Epithelial cell of prostate (primary cell): ENCODE data around the gene VCX2.
A peak's percentile ranks its signal among the peaks of the same experiment; 100 is the strongest.
"Not testable (repeated sequence)": the region's sequence is repeated elsewhere in the genome, so short reads cannot be mapped to it uniquely, and the experiment has no call there.

Source experiments
- DNase-seq: peaks from one replicate; pipeline ENCODE4 v3.0.0-alpha.2; 2011; ENCODE audit warnings: low read depth, low spot score
- H3K27ac ChIP-seq: fragments of 450-650 bp; 2 replicates; pipeline ENCODE4 v1.5.1; 2017; ENCODE audit warnings: mild to moderate bottlenecking

The VCX2 gene

GRCh38 chrX:8171169-8171568, at the start of gene VCX2:
Gene VCX2 (minus strand): TSS chrX:8171267. CDS start chrX:8170643, 624 bp downstream.
- not testable (repeated sequence) for H3K27ac ChIP-seq, DNase-seq

GRCh38 chrX:8204943-8205342, 33.9 kb upstream of the VCX2 start:
- peak overlapping the region; percentile 64 for H3K27ac ChIP-seq
- no peak for DNase-seq

GRCh38 chrX:8204169-8204935, 33.3 kb upstream of the VCX2 start:
- H3K27ac ChIP-seq: peak overlapping the region; percentile 64
- DNase-seq: no peak

GRCh38 chrX:8201896-8202331, 30.8 kb upstream of the VCX2 start:
- no peak for DNase-seq
- no peak overlapping the region for H3K27ac ChIP-seq

GRCh38 chrX:8196776-8197175, 25.7 kb upstream of the VCX2 start:
- H3K27ac ChIP-seq: no peak overlapping the region
- no peak for DNase-seq

GRCh38 chrX:8194216-8194615, 23.1 kb upstream of the VCX2 start:
- H3K27ac ChIP-seq: no peak overlapping the region
- no peak for DNase-seq

- peak overlapping the region; percentile 49 for H3K27ac ChIP-seq
- DNase-seq: no peak
Observed at GRCh38 chrX:8192276-8192675, 21.2 kb upstream of the VCX2 start.

- H3K27ac ChIP-seq: peak overlapping the region; percentile 49
- DNase-seq: peak; percentile 61
Observed at GRCh38 chrX:8191022-8191421, 20.0 kb upstream of the VCX2 start.

GRCh38 chrX:8190341-8190830, 19.3 kb upstream of the VCX2 start:
- DNase-seq: no peak
- peak overlapping the region; percentile 49 for H3K27ac ChIP-seq

- no peak for DNase-seq
- no peak overlapping the region for H3K27ac ChIP-seq
Observed at GRCh38 chrX:8189096-8189830, 18.2 kb upstream of the VCX2 start.

GRCh38 chrX:8183346-8183745, 12.3 kb upstream of the VCX2 start:
- H3K27ac ChIP-seq: no peak overlapping the region
- DNase-seq: no peak

- no peak for DNase-seq
- no peak overlapping the region for H3K27ac ChIP-seq
Observed at GRCh38 chrX:8179656-8180055, 8.6 kb upstream of the VCX2 start.

GRCh38 chrX:8154011-8154410, 17.1 kb downstream of the VCX2 start:
- not testable (repeated sequence) for H3K27ac ChIP-seq, DNase-seq

GRCh38 chrX:8147226-8147625, 23.8 kb downstream of the VCX2 start:
- no peak for DNase-seq
- H3K27ac ChIP-seq: no peak overlapping the region

GRCh38 chrX:8144925-8145324, 26.1 kb downstream of the VCX2 start:
- H3K27ac ChIP-seq: no peak overlapping the region
- no peak for DNase-seq

- no peak for DNase-seq
- H3K27ac ChIP-seq: no peak overlapping the region
Observed at GRCh38 chrX:8141896-8142295, 29.2 kb downstream of the VCX2 start.

- DNase-seq: no peak
- H3K27ac ChIP-seq: no peak overlapping the region
Observed at GRCh38 chrX:8140986-8141744, 29.9 kb downstream of the VCX2 start.

GRCh38 chrX:8139716-8140115, 31.4 kb downstream of the VCX2 start:
- no peak for DNase-seq
- H3K27ac ChIP-seq: no peak overlapping the region

GRCh38 chrX:8138252-8138651, 32.8 kb downstream of the VCX2 start:
- H3K27ac ChIP-seq: no peak overlapping the region
- no peak for DNase-seq

GRCh38 chrX:8126648-8127047, 44.4 kb downstream of the VCX2 start:
- no peak for DNase-seq
- H3K27ac ChIP-seq: no peak overlapping the region

- no peak overlapping the region for H3K27ac ChIP-seq
- no peak for DNase-seq
Observed at GRCh38 chrX:8126092-8126491, 45.0 kb downstream of the VCX2 start.
